Ovary (tissue), 9 donors: Measurements from ENCODE around the gene DSCAML1. TPM values are rescaled to one million over a fixed set of nuclear protein-coding genes. Genes with fewer than 3 reads are reported as not detected.

ENCODE experiments used
- DNase-seq, 5 donors: peaks; one replicate each; pipeline ENCODE4 v3.0.0-alpha.2; 2019 to 2020
- H3K27ac ChIP-seq, 2 donors: fragments of 200-600 bp; one replicate each; pipeline versions ENCODE4 v1.5.1 to v1.8.0; 2019 to 2022
- H3K27me3 ChIP-seq: fragments of 200-600 bp; one replicate; pipeline ENCODE4 v1.8.0; 2022
- H3K36me3 ChIP-seq: fragments of 200-600 bp; sonication (generic); one replicate; pipeline ENCODE4 v1.5.1; 2019
- H3K4me1 ChIP-seq: one replicate; pipeline ENCODE4 v1.8.1; 2013; ENCODE audit warnings: mild to moderate bottlenecking, moderate library complexity; ENCODE audit not compliant: insufficient read depth
- H3K4me3 ChIP-seq: fragments of 200-600 bp; sonication (generic); one replicate; pipeline ENCODE4 v1.5.1; 2017
- H3K9me3 ChIP-seq, 2 donors: fragments of 200-600 bp in 1 of 2; sonication (generic) in 1 of 2; one replicate each; pipeline versions ENCODE4 v1.5.1 to v1.8.1; 2013 to 2019; ENCODE audit warnings: mild to moderate bottlenecking in 1 of 2, moderate library complexity in 1 of 2
- CTCF ChIP-seq, 3 donors: fragments of 450-650 bp in 2 of 3; fragments of 200-600 bp in 1 of 3; IDR thresholded peaks; one replicate each; pipeline versions ENCODE4 v1.5.1 to v1.8.0; 2016 to 2022; ENCODE audit warnings: antibody characterized with exemption in 3 of 3, mild to moderate bottlenecking in 1 of 3
- EP300 ChIP-seq: sonication (generic); formaldehyde crosslinking; IDR thresholded peaks from one replicate; pipeline ENCODE4 v1.6.1; 2017; ENCODE audit warnings: antibody characterized with exemption
- POLR2A ChIP-seq: fragments of 450-650 bp; IDR thresholded peaks from one replicate; pipeline ENCODE4 v1.6.1; 2017; ENCODE audit warnings: antibody characterized with exemption, mild to moderate bottlenecking, moderate library complexity
- WGBS, 3 donors: extraction: QIAGEN DNeasy Blood & Tissue Kit in 1 of 3; methylation state at CpG; one replicate each; pipeline versions ENCODE4 v1.1.5 to v1.1.7; 2013 to 2017; 5-methylcytosine and 5-hydroxymethylcytosine counted together
- intact Hi-C, 4 donors: fragments of 100-400 bp; cut with DNase I; formaldehyde crosslinking; loops; one replicate each; pipeline versions ENCODE4 v1.11.0 to v1.15.1; 2022 to 2023
- polyA plus RNA-seq, 2 donors: library from polyadenylated mRNA; stranded (reverse); fragments of 200-250 nt in 1 of 2; fragments of 350-450 nt in 1 of 2; fragmentation: Illumina TruSeq in 1 of 2; extraction: RNeasy Lipid Tissue Mini Kit (QIAGEN cat#74804) in 1 of 2; gene quantifications; one replicate each; pipeline ENCODE4 v1.2.3, GENCODE V29; 2013 to 2014
- total RNA-seq, 7 donors: library from RNA; depleted of rRNA in 2 of 7; stranded (reverse); fragments of >200 nt in 2 of 7; fragmentation: NEBNext Ultra II Directional in 3 of 7; extraction: Animal tissue kit (Norgen Biotek cat#: 25700) in 3 of 7; gene quantifications; one replicate each; pipeline versions ENCODE4 v1.1.0 to v1.2.4, GENCODE V29; 2016 to 2023
- donor health status: DM: no; HTN: no; CAD: no; lungs with moderate emphysema.
- donor health status: DM: no; HTN: no; CAD: no.
- donor health status: Bipolar disorder and iron deficiency.
- donor health status: DM: yes; HTN: yes; CAD: no.
- donor health status: DM: no; HTN: no; CAD: no.
- donor health status: DM: yes; HTN: yes; CAD: no.

The DSCAML1 gene
- total and polyA plus RNA-seq, 9 donors: 0.77 to 16.5 (median 10.6) TPM

- no peak for TF ChIP-seq EP300
- TF ChIP-seq CTCF (IDR thresholded peaks at IDR 0.05): no peak
- no peak for TF ChIP-seq POLR2A
- no peak for DNase-seq
- intact Hi-C loops: no loop called here
- WGBS, 3 donors: 46 to 63% (median 47%) methylated on average over 8 of the region's 8 CpGs
- no peaks in the 10 kb centered on the region for H3K9me3 ChIP-seq
- H3K27me3 ChIP-seq: no peaks in the 10 kb centered on the region
- H3K4me3 ChIP-seq: no peak overlapping the region
- no peaks in the 10 kb centered on the region for H3K4me1 ChIP-seq
- H3K36me3 ChIP-seq: no peaks in the 10 kb centered on the region
- no peak overlapping the region for H3K27ac ChIP-seq
These were observed 123.4 kb downstream of the DSCAML1 start for GRCh38 chr11:117673602-117674001.

GRCh38 chr11:117671370-117671769 is 125.6 kb downstream of the DSCAML1 start:
- intact Hi-C loops: no loop called here
- Histone ChIP-seq H3K36me3 (no peaks in the 10 kb centered on the region), H3K9me3 (no peaks in the 10 kb centered on the region), H3K4me1 (no peaks in the 10 kb centered on the region), H3K27ac (no peak overlapping the region), H3K27me3 (no peaks in the 10 kb centered on the region), H3K4me3 (no peak overlapping the region)
- no peak for TF ChIP-seq POLR2A
- TF ChIP-seq CTCF (IDR thresholded peaks at IDR 0.05): no peak
- TF ChIP-seq EP300: no peak
- no peak for DNase-seq
- WGBS, 3 donors: 89 to 98% (median 90%) methylated on average over 4 of the region's 4 CpGs

GRCh38 chr11:117670924-117671323 is 126.1 kb downstream of the DSCAML1 start:
- Histone ChIP-seq H3K9me3 (no peaks in the 10 kb centered on the region), H3K27me3 (no peaks in the 10 kb centered on the region), H3K4me3 (no peak overlapping the region), H3K27ac (no peak overlapping the region), H3K4me1 (no peaks in the 10 kb centered on the region), H3K36me3 (no peaks in the 10 kb centered on the region)
- WGBS, 3 donors: 82 to 89% (median 88%) methylated on average over 7 of the region's 7 CpGs
- intact Hi-C loops: no loop called here
- no peak for DNase-seq
- no peak for TF ChIP-seq EP300
- TF ChIP-seq POLR2A: no peak
- no peak for TF ChIP-seq CTCF (IDR thresholded peaks at IDR 0.05)

- TF ChIP-seq POLR2A (no peak), EP300 (no peak), CTCF (IDR thresholded peaks at IDR 0.05) (no peak)
- DNase-seq: no peak
- intact Hi-C loops: no loop called here
- Histone ChIP-seq H3K4me3 (no peak overlapping the region), H3K9me3 (no peaks in the 10 kb centered on the region), H3K36me3 (no peaks in the 10 kb centered on the region), H3K27ac (no peak overlapping the region), H3K27me3 (no peaks in the 10 kb centered on the region), H3K4me1 (no peaks in the 10 kb centered on the region)
- 71 to 83% (median 81%) methylated on average over 5 of the region's 5 CpGs for WGBS, 3 donors
These were observed 126.6 kb downstream of the DSCAML1 start for GRCh38 chr11:117670443-117670842.

GRCh38 chr11:117669616-117670015 is 127.4 kb downstream of the DSCAML1 start:
- intact Hi-C loops: no loop called here

More at GRCh38 chr11:117669616-117670015, 127.4 kb downstream of the DSCAML1 start:
- no peak for TF ChIP-seq EP300
- TF ChIP-seq POLR2A: no peak
- no peak for TF ChIP-seq CTCF (IDR thresholded peaks at IDR 0.05)
- Histone ChIP-seq H3K36me3 (no peaks in the 10 kb centered on the region), H3K27me3 (no peaks in the 10 kb centered on the region), H3K9me3 (no peaks in the 10 kb centered on the region), H3K4me1 (no peaks in the 10 kb centered on the region), H3K4me3 (no peak overlapping the region), H3K27ac (no peak overlapping the region)
- 83 to 95% (median 95%) methylated on average over 4 of the region's 4 CpGs for WGBS, 3 donors
- no peak for DNase-seq
